HG03432 (cell line): ENCODE data around the gene SND1.
A peak's percentile ranks its signal among the peaks of the same experiment; 100 is the strongest.

Source experiments
- ATAC-seq: cut with Tn5 transposase; IDR thresholded peaks from one replicate; pipeline ENCODE4 v1.9.1; 2021; ENCODE audit warnings: mild to moderate bottlenecking, moderate library complexity; ENCODE audit not compliant: unreplicated experiment

SND1 gene

DNA sequence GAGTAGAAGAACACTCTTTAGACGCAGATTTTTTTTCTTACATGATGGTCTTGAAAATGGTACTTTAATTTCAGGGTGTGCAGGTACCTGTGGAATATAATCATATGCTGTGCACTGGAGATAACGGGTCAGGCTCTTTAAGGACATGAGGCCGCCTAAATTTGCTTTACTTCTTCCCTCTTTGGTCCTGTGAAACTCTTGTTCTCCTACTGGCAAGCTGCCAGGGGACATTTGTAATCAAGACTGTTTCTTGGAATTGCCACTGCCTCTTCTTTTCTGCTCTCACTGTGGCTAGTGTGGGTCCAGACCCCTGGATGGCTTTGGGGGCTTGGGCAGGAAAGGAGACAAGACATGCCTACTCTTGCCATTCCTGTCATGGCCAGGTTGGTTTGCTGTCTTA lies 146.0 kb downstream of the SND1 start:
- ATAC-seq = no peak

DNA sequence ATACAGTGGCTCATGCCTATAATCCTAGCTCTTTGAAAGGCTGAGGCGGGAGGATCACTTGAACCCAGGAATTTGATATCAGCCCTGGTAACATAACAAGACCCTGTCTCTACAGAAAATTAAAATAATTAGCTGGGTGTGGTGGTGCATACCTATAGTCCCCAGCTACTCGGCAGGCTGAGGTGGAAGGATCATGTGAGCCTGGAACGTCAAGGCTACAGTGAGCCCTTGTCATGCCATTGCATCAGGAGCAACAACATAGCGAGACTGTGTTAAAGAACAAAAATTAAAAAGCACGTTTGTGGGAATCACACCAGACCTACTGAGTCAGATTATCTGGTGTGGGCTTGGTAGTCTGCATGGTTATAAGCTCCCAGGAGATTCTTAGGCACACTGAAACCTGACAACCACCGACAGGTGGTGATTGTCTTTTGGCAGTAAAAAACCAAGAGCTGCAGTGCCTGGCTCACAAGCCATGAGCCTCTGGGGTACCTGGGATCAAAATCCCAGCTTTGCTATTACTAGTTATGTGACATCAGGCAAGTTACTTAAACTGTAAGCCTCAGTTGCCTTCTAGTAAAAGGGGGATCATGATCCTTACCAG lies 146.9 kb downstream of the SND1 start:
- no peak for ATAC-seq

DNA sequence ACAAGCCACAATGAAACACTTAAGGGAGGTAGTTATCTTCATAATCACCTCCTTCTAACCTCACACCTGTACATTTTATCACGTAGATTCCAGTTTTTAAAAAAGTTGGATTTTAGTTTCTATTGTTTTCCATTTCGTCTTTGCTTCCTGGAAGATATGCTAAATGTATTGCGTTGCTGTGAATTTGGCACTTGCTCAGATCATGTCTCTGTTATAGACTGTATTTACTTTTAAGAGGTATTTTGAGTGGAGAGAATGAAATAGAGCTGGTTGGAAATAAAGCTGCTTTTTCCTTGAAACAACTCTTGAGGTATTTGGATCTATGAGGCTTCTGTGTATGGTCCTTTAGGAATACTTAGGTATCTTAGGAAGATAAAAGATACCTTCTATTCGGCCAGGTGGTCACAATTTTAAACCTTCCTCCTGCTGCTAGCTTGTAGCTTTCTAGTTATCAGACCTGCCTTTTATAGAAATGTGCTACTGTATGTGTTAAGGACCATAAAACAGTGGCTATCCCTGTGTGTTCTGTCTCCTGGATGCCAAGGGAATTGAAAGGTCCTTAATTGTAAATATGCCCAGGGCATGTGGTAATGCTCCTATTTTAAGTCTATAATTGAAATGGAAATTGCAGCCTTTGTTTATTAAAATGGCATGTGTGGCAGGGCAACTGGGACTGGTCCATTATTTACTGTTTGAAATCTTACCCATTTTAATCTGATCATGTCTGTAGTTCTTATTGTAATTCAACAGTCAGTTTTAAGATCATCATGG lies 147.7 kb downstream of the SND1 start:
- no peak for ATAC-seq

DNA sequence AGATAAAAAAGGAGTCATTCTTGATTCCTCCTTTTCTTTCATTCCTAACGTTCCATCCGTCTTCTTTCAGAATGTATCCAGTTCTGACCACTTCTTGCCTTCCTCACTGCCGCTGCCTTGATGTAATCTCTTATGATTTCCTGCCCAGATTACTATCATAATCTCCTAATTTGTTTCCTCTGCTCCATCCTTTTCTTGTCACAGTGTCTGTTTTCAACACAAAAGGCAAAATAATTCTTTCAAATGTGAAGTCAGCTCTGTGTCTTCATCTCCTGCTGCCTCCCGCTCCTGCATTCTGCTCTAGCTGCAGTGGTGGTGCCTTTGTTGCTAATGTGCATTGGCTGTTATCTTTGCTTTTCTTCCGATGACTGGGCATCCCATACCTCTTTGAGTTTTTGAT lies 150.9 kb downstream of the SND1 start:
- ATAC-seq = no peak

DNA sequence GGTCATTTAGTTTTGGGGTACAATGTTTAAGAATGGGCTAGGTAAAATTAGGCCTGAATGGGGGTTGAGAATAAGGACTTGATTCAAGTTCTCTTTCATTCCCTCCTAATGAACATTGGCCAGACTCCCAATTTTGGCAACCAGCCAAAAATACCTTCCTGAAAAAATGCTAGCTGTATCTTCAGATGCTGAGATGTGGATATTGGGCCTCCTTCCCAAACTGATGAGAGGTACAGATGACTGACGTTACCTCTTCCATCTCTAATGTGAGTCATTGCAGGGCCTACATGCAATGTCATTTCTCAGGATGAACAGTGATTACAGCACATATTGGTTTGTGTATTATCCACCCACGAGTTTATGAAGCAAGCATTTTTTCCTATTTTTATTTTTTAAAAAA lies 151.6 kb downstream of the SND1 start:
- ATAC-seq = no peak

DNA sequence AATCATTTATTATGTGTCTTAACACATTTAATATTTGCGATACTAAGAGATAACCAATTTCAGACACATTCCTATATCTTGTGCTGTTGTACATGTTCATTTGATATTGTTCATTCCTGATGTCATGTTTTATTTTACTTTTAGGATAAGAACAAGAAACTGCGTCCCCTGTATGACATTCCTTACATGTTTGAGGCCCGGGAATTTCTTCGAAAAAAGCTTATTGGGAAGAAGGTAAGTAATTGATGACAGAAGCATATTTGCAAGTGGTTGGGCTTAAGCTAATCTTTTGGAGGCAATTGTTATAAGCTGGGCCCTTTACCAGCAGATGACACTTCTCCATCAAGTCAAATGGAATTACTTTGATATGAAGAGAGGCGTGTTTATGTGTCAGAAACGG lies 155.3 kb downstream of the SND1 start:
- no peak for ATAC-seq

DNA sequence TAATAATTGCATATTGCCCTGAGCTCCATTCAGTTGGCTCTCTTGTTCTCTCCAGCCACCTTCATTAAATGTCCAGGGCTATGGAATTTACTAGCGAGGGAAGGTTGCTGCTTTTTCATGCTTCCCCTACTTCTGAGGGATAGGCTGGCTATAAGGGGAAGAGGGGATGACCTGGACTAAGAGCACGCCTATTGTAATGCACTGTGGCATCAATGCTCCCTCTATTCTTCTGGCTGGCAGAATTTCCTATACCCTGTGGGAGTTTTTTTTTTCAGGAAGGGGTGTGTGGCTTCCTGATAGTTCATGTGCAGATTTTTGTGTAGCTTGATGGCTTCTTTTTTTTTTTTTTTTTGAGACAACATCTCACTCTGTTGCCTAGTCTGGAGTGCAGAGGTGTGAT lies 155.8 kb downstream of the SND1 start:
- ATAC-seq = no peak

DNA sequence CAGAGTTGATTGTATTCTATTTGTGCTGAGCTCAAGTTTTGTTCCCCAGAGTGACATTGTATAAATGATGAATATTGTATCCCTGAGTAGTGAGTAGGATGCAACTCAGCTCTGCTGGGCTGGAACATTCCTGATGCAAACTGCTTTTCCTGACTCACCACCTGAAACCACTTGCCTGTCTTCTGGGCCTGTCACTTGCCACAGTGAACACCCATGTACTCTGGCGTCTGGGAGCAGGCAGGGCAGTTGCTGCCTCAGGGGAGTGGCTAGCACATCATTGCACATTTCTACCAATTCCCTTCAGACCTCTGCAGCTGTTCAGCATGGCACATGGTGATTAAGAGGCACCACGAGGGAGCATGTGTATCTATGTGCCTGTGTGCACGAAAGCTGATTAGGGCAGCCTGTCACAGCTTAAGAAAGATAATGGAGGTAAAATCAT lies 157.3 kb downstream of the SND1 start:
- ATAC-seq = no peak

DNA sequence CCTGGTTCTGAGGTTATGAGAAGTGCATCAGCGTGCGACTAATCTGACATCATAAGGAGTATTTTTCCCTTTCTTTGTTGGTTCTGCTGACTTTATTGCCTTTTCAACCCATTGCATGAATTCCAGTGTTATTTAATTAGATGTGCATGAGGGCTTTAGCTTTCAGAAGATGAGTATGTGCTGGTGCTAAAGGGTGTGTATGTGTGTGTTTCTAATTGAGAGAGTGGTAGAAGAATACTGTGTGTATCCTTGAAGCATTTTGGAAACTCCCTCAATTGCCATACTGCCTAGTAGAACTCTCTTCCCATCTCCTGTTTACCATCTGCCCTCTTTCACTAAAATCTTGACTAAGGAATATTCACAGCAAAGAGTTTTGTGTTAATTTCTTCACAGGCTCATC lies 158.1 kb downstream of the SND1 start:
- ATAC-seq = no peak

DNA sequence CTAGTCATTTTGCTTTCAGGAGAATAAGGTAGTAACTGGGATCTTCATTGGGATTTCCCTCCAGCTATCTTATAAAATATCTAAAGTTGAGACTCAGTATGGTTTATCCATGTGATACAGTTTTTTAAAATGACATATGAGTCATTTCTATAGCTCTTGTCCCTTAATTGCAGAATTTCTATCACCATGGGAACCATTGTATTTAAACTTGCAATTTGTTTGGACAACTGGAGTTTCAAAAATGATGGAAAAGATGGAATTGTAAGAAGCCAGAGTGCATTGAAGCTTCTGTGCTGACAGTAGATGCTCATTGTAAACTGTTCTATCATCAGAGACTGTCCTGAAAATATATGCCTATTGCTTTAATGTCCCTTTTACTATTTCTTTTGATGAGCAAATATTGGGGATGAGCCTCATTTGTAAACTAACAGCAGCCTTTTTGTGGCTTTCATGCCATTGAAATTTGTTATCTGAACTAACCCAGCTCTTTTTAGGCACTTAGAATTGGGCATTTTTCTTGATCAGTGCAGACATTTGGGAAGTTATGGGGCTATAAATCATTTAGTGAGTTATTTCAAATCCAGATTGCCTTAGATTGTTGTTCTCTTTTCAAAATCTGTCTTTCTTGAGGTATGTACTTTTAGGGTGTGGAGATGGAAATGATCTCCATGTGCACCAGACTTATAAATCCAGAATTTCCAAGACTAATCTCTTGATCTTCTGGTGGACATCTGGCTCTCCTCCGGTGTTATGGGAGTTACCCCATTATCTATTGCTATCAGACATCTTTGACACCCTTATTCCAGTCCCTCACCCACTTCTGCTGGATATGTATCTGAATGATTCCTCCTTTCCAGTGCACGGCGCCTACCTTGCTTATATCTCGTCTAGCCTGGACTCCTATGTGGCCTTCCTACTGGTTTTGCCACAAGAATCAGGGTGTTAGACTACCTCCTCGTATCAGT lies 159.0 kb downstream of the SND1 start:
- no peak for ATAC-seq

DNA sequence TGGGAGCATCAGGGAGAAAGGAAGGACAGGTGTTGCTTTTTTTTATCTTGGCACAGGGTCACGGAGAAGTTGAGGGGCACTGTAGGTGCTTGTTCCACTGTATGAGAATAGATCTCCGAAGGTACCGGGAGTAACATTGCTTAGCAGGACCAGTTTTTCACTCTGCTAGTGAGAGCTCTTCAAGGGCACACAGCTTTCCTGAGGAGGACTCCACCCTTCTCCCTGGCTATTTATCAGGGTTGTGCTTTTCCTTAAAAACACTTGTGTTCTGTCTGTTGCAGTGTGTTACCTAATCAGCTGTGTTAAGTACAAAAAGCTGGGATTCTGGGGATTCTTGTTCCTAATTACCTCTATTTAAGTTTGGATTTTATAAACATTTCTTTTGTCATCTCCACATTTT lies 160.5 kb downstream of the SND1 start:
- no peak for ATAC-seq

DNA sequence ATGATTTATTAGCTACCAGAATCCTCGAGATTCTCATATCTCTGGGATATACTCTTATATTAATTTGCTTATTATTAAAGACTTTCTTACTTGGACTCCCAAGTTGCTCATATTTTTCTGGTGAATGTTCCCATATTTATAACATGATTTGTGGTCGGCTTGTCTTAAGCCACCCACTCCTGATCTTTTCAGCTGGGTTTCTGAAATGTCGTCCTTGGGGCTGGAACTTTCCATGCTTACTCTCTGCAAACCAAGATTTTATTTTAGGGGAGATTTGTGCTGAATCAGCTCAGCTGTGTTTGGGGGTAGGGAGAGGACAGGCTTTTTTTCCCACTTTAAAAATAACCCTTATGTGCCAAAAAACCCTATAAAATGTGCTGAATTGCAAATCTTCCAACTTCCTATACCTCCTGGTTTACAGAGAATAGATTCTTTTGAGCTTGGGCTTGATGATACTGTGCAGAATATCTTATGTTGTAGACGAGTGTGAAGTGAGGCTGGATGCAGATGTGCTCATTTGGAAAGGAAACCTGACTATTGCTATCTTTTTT lies 162.1 kb downstream of the SND1 start:
- no peak for ATAC-seq

DNA sequence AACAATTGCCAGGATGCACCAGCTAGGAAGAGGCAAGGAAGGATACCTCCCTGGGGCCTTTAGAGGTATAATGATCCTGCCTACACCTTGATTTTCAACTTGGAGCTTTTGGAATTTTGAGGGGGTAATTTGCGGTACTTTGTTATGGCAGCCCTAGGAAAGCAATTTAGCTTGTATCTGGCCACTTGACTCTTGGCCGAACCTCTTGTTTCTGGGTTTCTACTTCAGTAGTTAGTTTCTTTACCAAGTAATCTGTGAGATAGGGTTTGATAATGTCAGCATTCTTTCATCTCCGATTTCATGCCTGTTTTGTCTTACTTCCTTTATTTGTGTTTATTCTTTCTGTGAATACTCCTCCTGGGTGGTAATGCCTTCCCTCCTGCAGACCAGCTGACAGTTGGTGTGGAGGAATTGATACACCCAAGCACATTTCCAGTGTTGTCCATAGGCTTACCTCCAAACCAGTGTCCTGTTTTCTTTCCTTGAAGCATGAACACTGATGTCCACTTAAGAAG lies 163.7 kb downstream of the SND1 start:
- ATAC-seq = no peak

DNA sequence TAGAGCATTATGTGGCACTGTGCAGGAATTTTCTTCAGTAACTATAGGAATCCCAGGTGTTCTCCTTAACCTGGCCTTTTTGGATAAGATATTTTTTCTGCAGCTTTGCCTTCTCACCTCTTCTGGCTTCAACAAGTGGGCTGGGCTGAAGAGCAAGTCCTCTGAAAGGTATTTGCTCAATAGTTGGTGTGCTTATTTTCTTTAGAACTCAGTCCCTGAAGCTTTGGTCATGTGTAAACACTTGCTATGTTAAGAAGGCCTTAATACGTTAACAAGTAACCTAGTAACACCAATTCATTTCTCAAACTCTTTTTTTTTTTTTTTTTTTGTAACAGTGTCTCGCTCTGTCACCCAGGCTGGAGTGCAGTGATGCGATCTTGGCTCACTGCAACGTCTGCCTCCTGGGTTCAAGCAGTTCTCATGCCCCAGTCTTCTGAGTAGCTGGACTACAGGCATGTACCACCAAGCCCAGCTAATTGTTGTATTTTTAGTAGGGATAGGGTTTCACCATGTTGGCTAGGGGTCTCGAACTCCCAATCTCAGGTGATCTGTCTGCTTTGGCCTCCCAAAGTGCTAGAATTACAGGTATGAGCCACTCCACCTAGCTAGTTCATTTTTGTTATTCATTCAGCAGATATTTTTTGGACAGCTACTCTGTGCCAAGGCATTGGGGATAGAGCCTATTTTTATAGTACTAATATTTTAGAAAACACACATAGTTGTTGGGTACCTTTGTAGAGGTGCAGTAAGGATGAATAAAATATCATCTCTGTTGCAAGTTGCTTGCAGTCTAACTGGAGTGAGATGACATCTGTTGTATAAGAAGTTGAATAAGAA lies 164.6 kb downstream of the SND1 start:
- ATAC-seq = no peak

DNA sequence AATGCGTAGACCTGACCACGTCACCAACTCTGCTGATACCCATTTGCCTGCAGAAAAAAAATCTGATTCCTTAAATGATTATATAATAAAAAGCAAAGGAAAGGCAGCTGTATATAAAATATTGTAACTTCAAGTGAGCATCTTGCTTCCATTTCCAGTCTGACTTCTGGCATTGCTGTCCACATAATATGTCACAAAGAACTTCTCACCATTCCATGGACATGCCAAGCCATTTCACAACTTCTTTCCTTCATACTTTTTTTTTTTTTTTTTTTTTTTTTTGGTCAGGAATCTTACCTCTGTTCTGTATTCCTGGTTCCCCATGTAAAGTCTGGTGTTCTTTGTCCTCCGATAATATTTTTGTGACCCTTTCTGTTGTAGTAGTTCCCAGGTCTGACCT lies 165.5 kb downstream of the SND1 start:
- ATAC-seq = no peak

DNA sequence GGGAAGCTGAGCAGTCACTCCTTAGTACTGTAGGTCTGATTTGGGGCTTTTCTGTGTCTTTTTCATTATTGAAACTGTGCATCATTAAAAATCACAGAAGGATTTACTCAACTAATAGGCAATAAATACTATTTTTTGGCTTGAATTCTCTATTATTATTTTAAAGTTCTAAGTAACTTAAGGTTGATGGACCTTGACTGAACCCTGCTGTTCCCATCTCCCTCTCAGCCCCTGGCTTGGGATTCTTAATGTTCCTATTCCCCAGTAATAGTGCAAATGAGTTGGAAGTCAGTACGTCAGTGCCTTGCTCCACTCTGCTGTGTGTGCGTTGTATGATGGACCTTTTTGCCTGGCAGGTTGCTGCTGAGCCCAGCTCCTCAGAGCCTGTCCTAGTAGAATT lies 166.3 kb downstream of the SND1 start:
- no peak for ATAC-seq

DNA sequence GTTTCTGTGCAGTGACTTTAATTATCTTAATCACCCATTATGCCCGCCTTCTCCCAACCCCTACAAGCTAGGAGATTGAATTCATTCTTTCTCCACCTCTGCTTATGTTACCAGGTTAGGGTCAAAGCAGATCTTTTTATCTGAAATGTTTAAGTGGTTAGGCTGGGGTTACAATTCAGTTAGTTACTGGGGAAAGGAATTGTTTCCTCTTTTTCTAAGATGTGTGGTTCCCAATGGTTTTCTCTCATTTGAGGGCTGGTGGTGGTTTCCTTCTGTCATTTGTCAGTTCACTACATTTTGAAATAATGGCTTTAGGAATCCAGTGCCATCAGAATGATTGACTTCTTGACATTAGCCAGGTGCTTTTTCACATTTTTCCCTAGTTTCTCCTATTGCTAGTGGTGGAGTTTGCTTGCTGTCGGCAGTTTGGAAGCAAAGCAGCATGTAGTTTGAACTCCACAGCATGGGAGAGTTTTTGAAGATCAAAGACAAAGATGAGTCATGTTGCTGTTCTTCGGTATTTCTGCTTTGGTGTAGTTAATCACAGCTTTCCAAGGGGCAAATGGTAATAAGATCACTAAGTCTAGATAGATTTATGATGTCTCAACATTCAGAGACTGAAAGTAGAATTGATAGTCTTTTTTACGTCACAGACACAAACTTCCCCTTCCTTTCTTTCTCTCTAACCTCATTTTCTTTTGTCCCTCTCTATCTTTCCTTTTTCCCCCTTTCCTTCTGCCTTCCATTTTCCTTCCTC lies 168.2 kb downstream of the SND1 start:
- peak; percentile 58 for ATAC-seq

DNA sequence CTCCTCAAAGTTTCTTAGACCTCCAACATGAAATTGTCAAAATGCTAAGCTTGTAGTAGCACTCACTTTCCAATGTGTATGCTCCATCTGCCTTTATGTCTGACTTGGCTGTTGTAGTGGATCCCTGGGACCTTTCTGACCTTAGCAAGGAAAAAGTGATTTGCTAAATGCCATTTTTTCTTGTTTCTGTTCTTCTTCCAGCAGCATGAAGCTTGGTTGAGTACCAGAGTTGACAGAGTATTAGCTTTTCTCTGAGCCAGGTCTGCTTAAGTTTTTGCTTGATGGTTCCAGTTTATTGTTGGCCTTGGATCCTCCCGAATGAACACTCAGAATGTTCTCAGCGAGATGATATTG lies 168.7 kb downstream of the SND1 start:
- ATAC-seq = peak; percentile 11

DNA sequence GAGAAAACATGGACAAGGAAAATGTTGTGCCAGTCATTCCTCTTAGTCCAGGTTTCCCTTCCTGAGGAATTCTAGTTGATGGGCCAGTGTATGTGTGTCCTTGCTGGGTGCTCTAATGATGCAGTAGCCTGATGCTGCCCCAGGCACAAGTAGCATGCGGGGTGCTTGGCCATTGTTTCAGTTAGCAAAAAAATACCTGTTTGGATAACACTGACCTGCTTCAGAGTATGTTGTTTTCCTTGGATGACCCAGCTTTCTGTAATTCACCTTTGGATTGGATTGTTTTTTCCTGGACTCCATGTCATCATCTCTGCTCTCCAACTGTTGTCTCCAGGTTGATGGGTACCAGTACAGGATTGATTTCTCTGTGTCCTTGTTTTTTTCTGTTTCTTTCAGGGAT lies 169.2 kb downstream of the SND1 start:
- ATAC-seq = no peak
